ENCODE results near the gene PRMT7. TPM values are rescaled to one million over a fixed set of nuclear protein-coding genes. Genes with fewer than 3 reads are reported as not detected.

Gene PRMT7
- polyA plus RNA-seq, 3 donors: 15.0 to 41.1 (median 15.2) TPM

- Histone ChIP-seq H3K9me3 (replicated peaks in 1 of 2; ENCODE audit: control insufficient read depth in 1 of 2, insufficient read depth in 1 of 2, low read length in 2 of 2) (no peaks in the 10 kb centered on the region), H3K4me1 (ENCODE audit: control insufficient read depth in 1 of 2, insufficient read depth in 2 of 2, low read length in 2 of 2) (peaks cover 9 to 11% of the 10 kb centered on the region in 2 donors), H3K27ac (ENCODE audit: low read depth in 1 of 2, low read length in 2 of 2) (no peak overlapping the region), H3K9ac (ENCODE audit: insufficient read depth, low read length, poor library complexity, severe bottlenecking) (no peak overlapping the region), H2AFZ (ENCODE audit: insufficient read depth, low read depth, low read length, poor library complexity, severe bottlenecking) (no peak overlapping the region), H3K4me3 (replicated peaks in 1 of 3; ENCODE audit: low read depth in 2 of 3, low read length in 3 of 3) (no peak overlapping the region), H4K20me1 (ENCODE audit: insufficient read depth, low read length) (no peaks in the 10 kb centered on the region), H3K36me3 (replicated peaks in 1 of 2; ENCODE audit: control insufficient read depth in 1 of 2, insufficient read depth in 2 of 2, low read length in 2 of 2) (no peaks in the 10 kb centered on the region), H3K27me3 (ENCODE audit: control insufficient read depth in 2 of 2, insufficient read depth in 2 of 2, low read length in 2 of 2) (no peaks in the 10 kb centered on the region), H3K79me2 (ENCODE audit: insufficient read depth, low read length) (no peaks in the 10 kb centered on the region), H3K4me2 (replicated peaks; ENCODE audit: extremely low read depth, low read length, poor library complexity, severe bottlenecking) (no peak overlapping the region)
- intact Hi-C loops (cut with micrococcal nuclease): no loop called here
- TF ChIP-seq, protein P1, sequence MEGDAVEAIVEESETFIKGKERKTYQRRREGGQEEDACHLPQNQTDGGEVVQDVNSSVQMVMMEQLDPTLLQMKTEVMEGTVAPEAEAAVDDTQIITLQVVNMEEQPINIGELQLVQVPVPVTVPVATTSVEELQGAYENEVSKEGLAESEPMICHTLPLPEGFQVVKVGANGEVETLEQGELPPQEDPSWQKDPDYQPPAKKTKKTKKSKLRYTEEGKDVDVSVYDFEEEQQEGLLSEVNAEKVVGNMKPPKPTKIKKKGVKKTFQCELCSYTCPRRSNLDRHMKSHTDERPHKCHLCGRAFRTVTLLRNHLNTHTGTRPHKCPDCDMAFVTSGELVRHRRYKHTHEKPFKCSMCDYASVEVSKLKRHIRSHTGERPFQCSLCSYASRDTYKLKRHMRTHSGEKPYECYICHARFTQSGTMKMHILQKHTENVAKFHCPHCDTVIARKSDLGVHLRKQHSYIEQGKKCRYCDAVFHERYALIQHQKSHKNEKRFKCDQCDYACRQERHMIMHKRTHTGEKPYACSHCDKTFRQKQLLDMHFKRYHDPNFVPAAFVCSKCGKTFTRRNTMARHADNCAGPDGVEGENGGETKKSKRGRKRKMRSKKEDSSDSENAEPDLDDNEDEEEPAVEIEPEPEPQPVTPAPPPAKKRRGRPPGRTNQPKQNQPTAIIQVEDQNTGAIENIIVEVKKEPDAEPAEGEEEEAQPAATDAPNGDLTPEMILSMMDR (IDR thresholded peaks at IDR 0.05): no peak
- Mint-ChIP-seq H3K36me3 (no peaks in the 10 kb centered on the region), H3K9me3 (peaks cover 0 to 4% (median 0%) of the 10 kb centered on the region in 7 donors), H3K27ac (no peak overlapping the region), H3K4me3 (no peak overlapping the region), H3K4me1 (peaks cover 23% of the 10 kb centered on the region), H3K27me3 (ENCODE audit: low read depth in 3 of 3) (peaks cover 2 to 8% (median 6%) of the 10 kb centered on the region in 3 donors)
- no peak for DNase-seq
- 100% methylated on average over 3 of the region's 4 CpGs for WGBS (ENCODE audit: insufficient coverage)
Measured at GRCh38 chr16:68383858-68384257, 73.0 kb downstream of the PRMT7 start.

DNA sequence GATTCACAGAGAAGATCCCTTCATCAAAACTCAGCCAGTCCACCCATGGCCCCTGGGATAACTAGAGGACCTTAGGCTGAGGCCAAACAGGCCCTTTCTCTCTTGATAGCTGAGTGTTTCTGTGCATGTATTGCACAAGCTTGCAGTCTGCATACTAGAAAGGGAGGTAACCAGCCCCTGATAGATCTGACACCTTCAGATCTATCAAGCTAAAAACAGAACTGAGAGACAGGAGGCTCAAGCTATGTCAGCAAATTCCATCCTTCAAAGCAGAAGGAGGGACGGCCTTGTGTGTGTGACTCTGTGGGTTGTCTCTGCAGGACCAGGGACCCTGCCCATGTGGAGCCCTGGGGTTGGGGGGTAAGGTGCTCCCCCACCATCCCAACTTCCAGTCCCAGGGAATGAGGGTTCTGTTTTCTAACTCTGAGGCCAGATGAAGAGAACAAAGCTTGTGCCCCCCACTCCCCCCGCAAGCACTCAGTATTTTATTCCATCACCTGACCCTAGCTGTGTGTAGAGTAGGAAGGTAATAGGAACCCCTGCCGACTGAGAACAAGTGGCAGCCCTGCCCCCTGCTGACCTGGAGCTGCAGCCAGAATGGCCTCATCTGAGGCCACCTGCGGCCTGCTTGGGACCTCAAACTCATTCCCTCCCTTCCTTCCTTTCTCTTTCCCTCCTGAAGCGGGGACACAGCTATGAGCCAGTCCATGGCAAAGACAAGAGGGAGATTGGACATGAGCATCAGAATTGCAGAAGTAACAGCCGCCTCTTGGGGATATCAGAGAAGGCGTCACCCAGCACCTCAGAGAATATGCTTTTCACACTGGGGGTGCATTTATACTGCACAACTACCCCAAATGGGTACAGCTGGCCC lies 73.7 kb downstream of the PRMT7 start:
- H3K27me3 ChIP-seq (ENCODE audit: control insufficient read depth in 2 of 2, insufficient read depth in 2 of 2, low read length in 2 of 2): no peaks in the 10 kb centered on the region
- Mint-ChIP-seq H3K36me3 (no peaks in the 10 kb centered on the region), H3K27ac (no peak overlapping the region), H3K27me3 (ENCODE audit: low read depth in 3 of 3) (peaks cover 2 to 3% (median 3%) of the 10 kb centered on the region in 3 donors), H3K9me3 (peaks cover 0 to 4% (median 0%) of the 10 kb centered on the region in 7 donors), H3K4me3 (no peak overlapping the region), H3K4me1 (peaks cover 21% of the 10 kb centered on the region)
- WGBS (ENCODE audit: insufficient coverage): 47% methylated on average over 2 of the region's 7 CpGs
- peaks cover 9 to 11% of the 10 kb centered on the region in 2 donors for H3K4me1 ChIP-seq (ENCODE audit: control insufficient read depth in 1 of 2, insufficient read depth in 2 of 2, low read length in 2 of 2)
- no peak overlapping the region for H3K4me2 ChIP-seq (replicated peaks; ENCODE audit: extremely low read depth, low read length, poor library complexity, severe bottlenecking)
- no peak overlapping the region for H3K4me3 ChIP-seq (replicated peaks in 1 of 3; ENCODE audit: low read depth in 2 of 3, low read length in 3 of 3)
- H3K9me3 ChIP-seq (replicated peaks in 1 of 2; ENCODE audit: control insufficient read depth in 1 of 2, insufficient read depth in 1 of 2, low read length in 2 of 2): no peaks in the 10 kb centered on the region
- no peak for DNase-seq
- TF ChIP-seq, protein P1 (IDR thresholded peaks at IDR 0.05): no peak
- H2AFZ ChIP-seq (ENCODE audit: insufficient read depth, low read depth, low read length, poor library complexity, severe bottlenecking): no peak overlapping the region
- no peaks in the 10 kb centered on the region for H3K79me2 ChIP-seq (ENCODE audit: insufficient read depth, low read length)
- no peaks in the 10 kb centered on the region for H4K20me1 ChIP-seq (ENCODE audit: insufficient read depth, low read length)
- H3K27ac ChIP-seq (ENCODE audit: low read depth in 1 of 2, low read length in 2 of 2): no peak overlapping the region
- H3K36me3 ChIP-seq (replicated peaks in 1 of 2; ENCODE audit: control insufficient read depth in 1 of 2, insufficient read depth in 2 of 2, low read length in 2 of 2): no peaks in the 10 kb centered on the region
- intact Hi-C loops (cut with micrococcal nuclease): no loop called here
- H3K9ac ChIP-seq (ENCODE audit: insufficient read depth, low read length, poor library complexity, severe bottlenecking): no peak overlapping the region

Data from CD14-positive monocyte (primary cell).